Activated T-cell treated with anti-CD3 and anti-CD28 coated beads, Interleukin-2, amount 50 U/mL, for 4 hours (primary cell): Measurements from ENCODE around the gene AHSG. TPM values are rescaled to one million over a fixed set of nuclear protein-coding genes. Genes with fewer than 3 reads are reported as not detected.

Experiments
- ATAC-seq, 2 donors: fragments of 200-7000 bp; cut with Tn5 transposase; one replicate each; pipeline ENCODE4 v1.10.0; 2021
- DNase-seq: peaks from one replicate; pipeline ENCODE4 v3.0.0-alpha.2; 2020
- H3K27me3 Mint-ChIP-seq: one replicate; pipeline ENCODE4 v1.8.0; 2021; ENCODE audit warnings: low read depth, mixed read lengths
- H3K36me3 Mint-ChIP-seq: one replicate; pipeline ENCODE4 v1.8.0; 2022; ENCODE audit warnings: mixed read lengths; ENCODE audit not compliant: insufficient read depth
- H3K4me1 Mint-ChIP-seq: one replicate; pipeline ENCODE4 v1.8.0; 2021; ENCODE audit warnings: low read depth, mixed read lengths
- H3K4me3 Mint-ChIP-seq: one replicate; pipeline ENCODE4 v1.8.0; 2021; ENCODE audit warnings: mild to moderate bottlenecking, moderate library complexity, mixed read lengths
- H3K9me3 Mint-ChIP-seq: one replicate; pipeline ENCODE4 v1.8.0; 2021; ENCODE audit warnings: mixed read lengths
- total RNA-seq, 3 donors: library from RNA; stranded (reverse); gene quantifications; one replicate each; pipeline ENCODE4 v1.2.1, GENCODE V29; 2021

Gene AHSG
- total RNA-seq, 3 donors from 2014 or later: 0.66 to 0.86 (median 0.84) TPM

DNA sequence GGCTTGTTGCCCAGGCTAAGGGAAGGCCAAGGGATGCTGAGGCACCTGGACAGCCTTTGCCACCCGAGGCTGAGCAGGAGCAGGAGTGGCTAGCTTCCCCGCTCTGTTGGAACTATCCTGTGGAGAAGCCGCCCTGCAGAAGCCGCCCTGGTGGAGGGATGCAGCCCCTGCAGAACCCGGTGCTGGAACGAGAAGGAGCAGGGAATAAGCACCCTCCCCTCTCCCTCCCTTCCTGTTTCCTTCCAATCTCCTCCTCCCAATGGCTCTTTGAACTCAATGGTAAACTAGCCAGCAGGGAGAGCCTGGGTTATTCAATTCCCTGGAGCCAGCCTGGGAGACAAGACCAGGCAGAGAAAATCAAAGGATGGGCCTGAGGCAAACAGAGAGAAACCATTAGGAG lies 41.1 kb downstream of the AHSG start:
- Mint-ChIP-seq H3K36me3 (no peaks in the 10 kb centered on the region), H3K9me3 (no peaks in the 10 kb centered on the region), H3K27me3 (peaks cover 26% of the 10 kb centered on the region), H3K4me1 (no peaks in the 10 kb centered on the region), H3K4me3 (no peak overlapping the region)
- ATAC-seq: no peak
- no peak for DNase-seq

DNA sequence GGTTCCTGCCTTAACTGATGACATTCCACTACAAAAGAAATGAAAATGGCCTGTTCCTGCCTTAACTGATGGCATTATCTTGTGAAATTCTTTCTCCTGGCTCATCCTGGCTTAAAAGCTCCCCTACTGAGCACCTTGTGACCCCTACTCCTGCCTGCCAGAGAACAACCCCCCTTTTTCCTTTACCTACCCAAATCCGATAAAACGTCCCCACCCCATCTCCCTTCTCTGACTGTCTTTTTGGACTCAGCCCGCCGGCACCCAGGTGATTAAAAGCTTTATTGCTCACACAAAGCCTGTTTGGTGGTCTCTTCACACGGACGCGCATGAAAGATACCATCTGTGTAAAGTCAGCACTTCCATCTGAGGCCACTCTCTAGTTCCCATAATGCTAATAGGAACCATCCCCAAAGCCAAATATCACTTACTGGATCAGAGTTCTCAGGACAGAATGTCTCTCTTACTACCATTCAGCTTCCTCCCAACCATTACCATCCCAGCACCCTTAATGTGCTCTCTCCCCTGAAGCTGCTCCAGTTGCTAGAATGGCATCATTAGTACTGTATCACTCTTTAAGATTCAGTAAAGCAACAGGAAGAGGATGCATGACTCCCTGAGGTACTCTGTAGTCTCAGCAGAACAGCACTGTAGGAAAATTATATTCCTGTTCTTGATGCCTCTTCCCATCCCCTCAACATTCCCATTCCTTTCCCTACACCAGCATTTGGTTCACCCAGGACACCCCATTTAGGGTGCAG lies 50.7 kb downstream of the AHSG start:
- Mint-ChIP-seq H3K4me3 (no peak overlapping the region), H3K36me3 (no peaks in the 10 kb centered on the region), H3K9me3 (no peaks in the 10 kb centered on the region), H3K27me3 (peaks cover 17% of the 10 kb centered on the region), H3K4me1 (peaks cover 4% of the 10 kb centered on the region)
- ATAC-seq: no peak
- no peak for DNase-seq

DNA sequence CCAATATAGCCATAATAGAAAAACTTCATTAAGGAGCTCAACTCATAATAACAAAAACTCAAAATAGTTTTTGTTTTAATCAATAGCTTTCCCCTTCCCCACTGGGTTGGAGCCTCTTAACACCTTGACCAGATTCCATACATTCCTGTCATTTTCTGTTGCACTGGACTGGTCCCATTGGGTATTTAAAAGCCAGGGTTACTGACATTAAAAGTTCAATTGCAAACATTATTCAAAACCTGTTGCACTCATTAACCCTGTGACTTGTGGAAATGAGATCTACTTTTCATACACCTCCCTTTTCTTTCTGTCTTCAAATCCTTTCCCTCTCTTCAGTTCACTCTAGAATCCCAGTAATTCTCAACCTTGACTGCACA lies 51.2 kb downstream of the AHSG start:
- Mint-ChIP-seq H3K36me3 (no peaks in the 10 kb centered on the region), H3K9me3 (no peaks in the 10 kb centered on the region), H3K4me3 (no peak overlapping the region), H3K4me1 (peaks cover 4% of the 10 kb centered on the region), H3K27me3 (peaks cover 14% of the 10 kb centered on the region)
- DNase-seq (no peak), ATAC-seq (no peak)

DNA sequence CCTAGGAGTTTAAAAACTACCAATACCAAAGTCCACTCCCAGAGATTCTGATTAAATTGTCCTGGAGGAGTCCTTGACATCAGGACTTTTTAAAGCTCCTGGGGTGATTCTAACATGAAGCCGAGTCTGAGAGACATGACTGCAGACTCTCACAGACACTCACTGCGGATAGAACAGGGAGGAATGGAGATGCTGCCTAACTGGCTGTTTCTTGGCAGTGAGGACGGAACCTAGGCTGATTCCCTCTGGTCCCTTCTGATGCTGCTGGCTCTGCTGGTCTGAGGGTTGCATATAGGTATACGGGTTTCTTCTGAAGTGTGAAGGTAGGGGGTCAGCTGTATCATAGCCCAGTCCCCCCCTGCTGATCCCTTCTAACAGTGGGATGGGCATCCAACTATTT lies 51.6 kb downstream of the AHSG start:
- no peak for ATAC-seq
- no peak overlapping the region for H3K4me3 Mint-ChIP-seq
- H3K36me3 Mint-ChIP-seq: no peaks in the 10 kb centered on the region
- H3K4me1 Mint-ChIP-seq: peaks cover 8% of the 10 kb centered on the region
- no peak for DNase-seq
- H3K9me3 Mint-ChIP-seq: no peaks in the 10 kb centered on the region
- H3K27me3 Mint-ChIP-seq: peaks cover 10% of the 10 kb centered on the region

DNA sequence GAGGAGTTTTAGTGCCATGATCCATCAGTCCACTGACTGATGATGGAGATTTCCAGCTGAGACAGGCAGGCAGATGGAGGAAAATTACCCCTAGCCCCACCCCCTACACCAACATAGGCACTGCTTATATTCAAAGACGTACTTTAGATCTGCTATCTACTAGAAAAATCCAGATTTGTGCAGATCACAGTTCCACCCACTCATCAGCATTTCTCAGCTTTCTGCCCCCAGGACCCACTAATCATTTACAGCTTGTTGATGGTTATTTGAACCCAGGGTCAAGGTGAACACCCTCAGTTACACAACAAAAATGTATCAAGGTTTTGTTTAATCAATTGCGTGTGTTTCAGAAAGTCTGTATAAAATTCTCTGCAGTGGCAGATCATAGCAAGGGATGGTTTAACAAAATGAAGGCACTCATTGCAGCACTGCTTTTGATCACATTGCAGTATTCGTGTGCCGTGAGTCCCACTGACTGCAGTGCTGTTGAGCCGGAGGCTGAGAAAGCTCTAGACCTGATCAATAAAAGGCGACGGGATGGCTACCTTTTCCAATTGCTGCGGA lies 52.8 kb downstream of the AHSG start, which contains the start of gene HRG:
TSS of gene HRG (plus strand) at position 390 of the 564 bp plus-strand sequence. CDS start at position 408, 18 bp downstream.
- H3K9me3 Mint-ChIP-seq: no peaks in the 10 kb centered on the region
- H3K4me3 Mint-ChIP-seq: no peak within 1 kb of the TSS
- H3K36me3 Mint-ChIP-seq: no peaks in the 10 kb centered on the region
- ATAC-seq (no peak), DNase-seq (no peak)
- peaks cover 15% of the 10 kb centered on the region for H3K4me1 Mint-ChIP-seq
- H3K27me3 Mint-ChIP-seq: peaks cover 10% of the 10 kb centered on the region

DNA sequence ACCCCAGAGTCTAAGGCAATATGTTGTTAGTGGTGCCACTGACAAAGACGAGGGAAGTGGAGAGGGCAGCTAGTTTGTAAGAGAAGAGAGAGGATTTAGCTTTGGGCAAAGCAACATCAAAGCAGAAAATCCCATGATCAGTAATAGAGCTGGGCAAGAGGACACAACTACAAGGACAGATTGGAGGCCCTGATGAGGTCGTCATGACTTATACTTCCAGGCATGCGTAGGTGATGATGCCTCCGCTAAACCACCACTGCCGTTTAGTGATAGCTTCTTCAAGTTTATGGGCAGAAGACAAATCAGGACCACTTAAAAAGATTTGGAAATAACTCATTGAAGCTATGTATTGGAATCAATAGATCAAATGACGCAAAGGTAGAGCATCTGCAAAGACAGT lies 55.6 kb downstream of the AHSG start:
- peaks cover 15% of the 10 kb centered on the region for H3K4me1 Mint-ChIP-seq
- no peak for ATAC-seq
- H3K4me3 Mint-ChIP-seq: no peak overlapping the region
- no peak for DNase-seq
- H3K9me3 Mint-ChIP-seq: no peaks in the 10 kb centered on the region
- peaks cover 16% of the 10 kb centered on the region for H3K27me3 Mint-ChIP-seq
- H3K36me3 Mint-ChIP-seq: no peaks in the 10 kb centered on the region

DNA sequence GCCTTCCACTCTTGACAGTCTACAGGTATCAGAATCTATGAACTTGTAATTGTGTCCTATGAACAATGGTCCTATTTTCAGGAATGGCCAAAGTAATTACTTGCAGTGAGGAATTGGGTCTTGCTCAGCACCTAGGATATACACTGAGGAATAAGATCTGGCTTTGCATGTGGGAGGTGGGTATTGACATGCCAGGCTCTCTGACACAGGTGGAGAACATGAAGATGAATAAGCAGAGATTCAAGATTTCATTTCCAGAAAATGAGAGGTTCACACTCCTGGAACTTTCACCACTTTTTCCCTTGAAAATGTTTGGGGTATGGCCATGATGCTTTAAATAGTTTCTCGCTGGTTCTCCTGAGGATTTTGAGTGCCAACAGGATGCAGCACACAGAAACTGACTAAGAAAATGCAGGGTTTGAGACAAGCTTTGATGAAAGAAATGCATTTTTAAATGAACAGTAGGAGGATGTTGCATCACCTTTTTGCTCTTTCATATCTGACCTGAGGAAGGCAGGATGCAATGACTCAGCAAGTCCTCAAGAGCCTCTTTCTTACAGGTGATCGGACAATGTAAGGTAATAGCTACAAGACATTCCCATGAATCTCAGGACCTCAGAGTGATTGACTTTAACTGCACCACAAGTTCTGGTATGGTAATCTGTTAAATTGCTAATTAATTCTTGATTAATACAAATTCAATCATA lies 56.7 kb downstream of the AHSG start:
- ATAC-seq: no peak
- Mint-ChIP-seq H3K36me3 (no peaks in the 10 kb centered on the region), H3K4me1 (peaks cover 15% of the 10 kb centered on the region), H3K9me3 (no peaks in the 10 kb centered on the region), H3K4me3 (no peak overlapping the region), H3K27me3 (peaks cover 22% of the 10 kb centered on the region)
- no peak for DNase-seq

DNA sequence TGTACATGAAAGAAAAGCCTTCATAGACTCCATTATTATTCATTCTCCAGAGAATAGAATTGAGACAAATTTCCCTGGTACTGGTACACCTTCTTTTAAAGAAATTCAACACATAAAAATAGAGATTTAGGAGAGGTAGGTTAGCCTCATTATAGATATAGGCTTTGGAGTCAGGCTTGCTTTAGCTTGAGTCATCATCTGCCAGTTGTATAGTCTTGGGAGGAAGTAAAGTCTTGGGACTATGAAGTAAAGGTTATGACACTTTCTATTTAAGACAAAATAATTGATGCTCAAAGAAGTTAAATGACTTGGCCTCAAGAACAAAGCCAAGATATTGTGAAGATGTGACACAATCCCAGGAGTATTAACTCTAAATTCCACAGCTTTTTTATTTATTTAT lies 57.3 kb downstream of the AHSG start:
- peaks cover 15% of the 10 kb centered on the region for H3K4me1 Mint-ChIP-seq
- H3K4me3 Mint-ChIP-seq: no peak overlapping the region
- H3K9me3 Mint-ChIP-seq: no peaks in the 10 kb centered on the region
- DNase-seq: no peak
- H3K27me3 Mint-ChIP-seq: peaks cover 23% of the 10 kb centered on the region
- ATAC-seq: no peak
- H3K36me3 Mint-ChIP-seq: no peaks in the 10 kb centered on the region

Other genes starting within 250 kb of the AHSG start
- 1 to 10 TPM; 1.7 to 1.8 (median 1.8) TPM for gene CRYGS, start 68.7 kb upstream of the AHSG start, total RNA-seq
- 10 to 100 TPM; 12.1 to 14.4 (median 12.4) TPM for gene TBCCD1, start 45.7 kb upstream of the AHSG start, total RNA-seq
- 10 to 100 TPM; 88.5 to 98.1 (median 91.1) TPM for gene DNAJB11, start 42.3 kb upstream of the AHSG start, total RNA-seq
- gene FETUB, start 27.3 kb downstream of the AHSG start, total RNA-seq: not detected
- not detected for gene HRG, start 53.0 kb downstream of the AHSG start, total RNA-seq
- under 1 TPM; 0.13 to 0.35 (median 0.28) TPM for gene KNG1, start 104.3 kb downstream of the AHSG start, total RNA-seq
- 100 to 1,000 TPM; 665 to 738 (median 720) TPM for gene EIF4A2, start 170.5 kb downstream of the AHSG start, total RNA-seq
- gene RFC4, start 193.4 kb downstream of the AHSG start, total RNA-seq: 10 to 100 TPM; 91.0 to 92.4 (median 92.2) TPM
- not detected for gene ADIPOQ, start 229.7 kb downstream of the AHSG start, total RNA-seq